H9 (cell line): ENCODE results near the gene SPATA16. TPM values are rescaled to one million over a fixed set of nuclear protein-coding genes. Genes with fewer than 3 reads are reported as not detected.

Experiments
- DNase-seq: peaks from one replicate; pipeline ENCODE4 v3.0.0-alpha.2; 2017
- H2AFZ ChIP-seq: one replicate; pipeline ENCODE4 v1.6.1; 2013; ENCODE audit warnings: mild to moderate bottlenecking, low read length, control low read depth, moderate library complexity
- H2AK5ac ChIP-seq: 2 replicates; pipeline ENCODE4 v1.6.1; 2013; ENCODE audit warnings: low read length, control low read depth, mixed read lengths; ENCODE audit not compliant: insufficient read length
- H2BK120ac ChIP-seq: one replicate; pipeline ENCODE4 v1.6.1; 2013; ENCODE audit warnings: low read depth, mild to moderate bottlenecking, low read length, control low read depth, inconsistent platforms; ENCODE audit not compliant: poor library complexity, severe bottlenecking
- H2BK12ac ChIP-seq: 2 replicates; pipeline ENCODE4 v1.6.1; 2013; ENCODE audit warnings: low read length, control low read depth, mixed read lengths, low read depth; ENCODE audit not compliant: insufficient read length
- H2BK15ac ChIP-seq: 2 replicates; pipeline ENCODE4 v1.6.1; 2013; ENCODE audit warnings: low read depth, low read length, control low read depth
- H2BK20ac ChIP-seq: one replicate; pipeline ENCODE4 v1.6.1; 2013; ENCODE audit warnings: low read depth, mild to moderate bottlenecking, low read length, control low read depth, inconsistent platforms; ENCODE audit not compliant: poor library complexity, severe bottlenecking
- H2BK5ac ChIP-seq: 2 replicates; pipeline ENCODE4 v1.6.1; 2013; ENCODE audit warnings: low read length, control low read depth, mixed read lengths; ENCODE audit not compliant: insufficient read length
- H3K14ac ChIP-seq: 2 replicates; pipeline ENCODE4 v1.6.1; 2013; ENCODE audit warnings: low read length, control low read depth; ENCODE audit not compliant: insufficient read depth
- H3K18ac ChIP-seq: 2 replicates; pipeline ENCODE4 v1.6.1; 2013; ENCODE audit warnings: low read depth, mild to moderate bottlenecking, mixed read lengths, low read length, control low read depth; ENCODE audit not compliant: insufficient read length
- H3K23ac ChIP-seq: 2 replicates; pipeline ENCODE4 v1.6.1; 2013; ENCODE audit warnings: low read length, control low read depth, mixed read lengths, low read depth; ENCODE audit not compliant: insufficient read length
- H3K23me2 ChIP-seq: 2 replicates; pipeline ENCODE4 v1.6.1; 2013; ENCODE audit warnings: low read depth, mild to moderate bottlenecking, mixed read lengths, low read length, control low read depth; ENCODE audit not compliant: insufficient read length, poor library complexity, severe bottlenecking
- H3K27ac ChIP-seq: 2 replicates; pipeline ENCODE4 v1.5.1; 2013; ENCODE audit warnings: low read length, control low read depth, mixed read lengths, low read depth; ENCODE audit not compliant: insufficient read length
- H3K27me3 ChIP-seq: 2 replicates; pipeline ENCODE4 v1.6.1; 2013; ENCODE audit warnings: low read length, control low read depth, inconsistent platforms; ENCODE audit not compliant: insufficient read depth
- H3K4ac ChIP-seq: 2 replicates; pipeline ENCODE4 v1.6.1; 2013; ENCODE audit warnings: low read depth, mild to moderate bottlenecking, control low read depth, inconsistent platforms, low read length, moderate library complexity
- H3K4me1 ChIP-seq: 2 replicates; pipeline ENCODE4 v1.6.1; 2013; ENCODE audit warnings: low read length, control low read depth, inconsistent platforms; ENCODE audit not compliant: insufficient read depth
- H3K4me2 ChIP-seq: 2 replicates; pipeline ENCODE4 v1.6.1; 2013; ENCODE audit warnings: low read length, control low read depth, mixed read lengths; ENCODE audit not compliant: insufficient read length, insufficient read depth
- H3K56ac ChIP-seq: 2 replicates; pipeline ENCODE4 v1.6.1; 2013; ENCODE audit warnings: low read depth, mild to moderate bottlenecking, mixed read lengths, low read length, control low read depth; ENCODE audit not compliant: insufficient read length
- H3K79me1 ChIP-seq: 2 replicates; pipeline ENCODE4 v1.6.1; 2013; ENCODE audit warnings: low read depth, mild to moderate bottlenecking, moderate library complexity, low read length, control low read depth, inconsistent platforms; ENCODE audit not compliant: insufficient read depth, poor library complexity, severe bottlenecking
- H3K79me2 ChIP-seq: 2 replicates; pipeline ENCODE4 v1.6.1; 2013; ENCODE audit warnings: low read length, control low read depth, inconsistent platforms; ENCODE audit not compliant: insufficient read depth
- H3K9ac ChIP-seq: 2 replicates; pipeline ENCODE4 v1.6.1; 2013; ENCODE audit warnings: low read length, control low read depth, mixed read lengths; ENCODE audit not compliant: insufficient read length; ENCODE audit errors: extremely low read depth
- H3K9me3 ChIP-seq: one replicate; pipeline ENCODE4 v1.6.1; 2013; ENCODE audit warnings: low read depth, low read length, inconsistent platforms; ENCODE audit not compliant: control insufficient read depth
- H3T11ph ChIP-seq: one replicate; pipeline ENCODE4 v1.6.1; 2013; ENCODE audit warnings: mild to moderate bottlenecking, low read length, control low read depth, inconsistent platforms
- H4K20me1 ChIP-seq: one replicate; pipeline ENCODE4 v1.6.1; 2013; ENCODE audit not compliant: control insufficient read depth, insufficient read length, insufficient read depth
- H4K5ac ChIP-seq: 2 replicates; pipeline ENCODE4 v1.6.1; 2013; ENCODE audit warnings: low read depth, mild to moderate bottlenecking, mixed read lengths, low read length, control low read depth; ENCODE audit not compliant: insufficient read length
- H4K8ac ChIP-seq: replicated peaks from 2 replicates; pipeline ENCODE4 v1.6.1; 2013; ENCODE audit warnings: low read length, control low read depth, mixed read lengths, low read depth; ENCODE audit not compliant: insufficient read length
- H4K91ac ChIP-seq: 2 replicates; pipeline ENCODE4 v1.6.1; 2013; ENCODE audit warnings: low read depth, mild to moderate bottlenecking, moderate library complexity, mixed read lengths, low read length, control low read depth; ENCODE audit not compliant: insufficient read length
- H3K27ac Mint-ChIP-seq, 3 experiments: 2 replicates in 2 of 3; 3 replicates in 1 of 3; pipeline ENCODE4 v1.8.0; 2020 to 2021; ENCODE audit warnings: mixed read lengths in 3 of 3, mild to moderate bottlenecking in 1 of 3, moderate library complexity in 1 of 3
- H3K27me3 Mint-ChIP-seq: 2 replicates; pipeline ENCODE4 v1.8.0; 2021; ENCODE audit warnings: low read depth, mild to moderate bottlenecking, moderate library complexity, mixed read lengths
- H3K36me3 Mint-ChIP-seq, 3 experiments: 2 replicates in 2 of 3; 3 replicates in 1 of 3; pipeline ENCODE4 v1.8.0; 2020 to 2021; ENCODE audit warnings: low read depth in 3 of 3, mixed read lengths in 3 of 3; ENCODE audit not compliant: insufficient read depth in 1 of 3
- H3K4me1 Mint-ChIP-seq, 2 experiments: 2 replicates each; pipeline ENCODE4 v1.8.0; 2020; ENCODE audit warnings: mixed read lengths in 2 of 2
- H3K4me3 Mint-ChIP-seq, 2 experiments: 2 replicates in 1 of 2; 3 replicates in 1 of 2; pipeline ENCODE4 v1.8.0; 2020 to 2021; ENCODE audit warnings: mild to moderate bottlenecking in 2 of 2, mixed read lengths in 2 of 2, moderate library complexity in 1 of 2
- H3K9me3 Mint-ChIP-seq, 2 experiments: 2 replicates in 1 of 2; 3 replicates in 1 of 2; pipeline ENCODE4 v1.8.0; 2020; ENCODE audit warnings: mild to moderate bottlenecking in 2 of 2, mixed read lengths in 2 of 2, moderate library complexity in 1 of 2
- CTCF ChIP-seq: fragments of 200-600 bp; sonication (generic); conservative IDR thresholded peaks from 3 replicates; pipeline ENCODE4 v1.8.0; 2021; ENCODE audit warnings: antibody characterized with exemption, mild to moderate bottlenecking
- WGBS: extraction: QIAGEN DNeasy Blood & Tissue Kit; methylation state at CpG from one replicate; pipeline ENCODE4 v1.1.7; 2013; ENCODE audit warnings: missing lambda C conversion rate, low lambda C conversion rate, mixed read lengths; ENCODE audit not compliant: insufficient read length; ENCODE audit errors: extremely low coverage; 5-methylcytosine and 5-hydroxymethylcytosine counted together
- total RNA-seq: library from RNA; stranded (reverse); gene quantifications from 2 replicates; pipeline ENCODE4 v1.2.1, GENCODE V29; 2021

SPATA16 gene
- total RNA-seq, 1 experiment from 2014 or later = not detected

DNA sequence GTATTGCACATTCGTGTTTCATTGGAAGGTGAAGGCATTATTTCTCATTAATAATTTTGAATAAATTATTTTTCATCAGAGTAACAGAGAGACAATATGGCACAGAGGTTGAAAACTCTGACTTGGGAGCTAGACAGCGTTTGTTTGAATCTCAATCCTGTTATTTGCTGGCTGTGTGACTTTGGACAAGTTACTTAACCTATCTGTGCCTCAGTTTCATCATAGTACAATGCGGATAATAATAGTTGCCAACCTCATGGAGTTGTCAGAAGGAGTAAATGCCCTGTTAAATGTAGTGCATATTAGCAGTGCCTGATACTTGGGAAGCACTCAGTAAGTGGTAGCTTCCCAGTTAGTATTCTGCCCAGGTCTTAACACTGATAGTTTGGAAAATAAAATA is 151.7 kb downstream of the SPATA16 start:
- no peak overlapping the region for H3K4me3 Mint-ChIP-seq
- no peaks in the 10 kb centered on the region for H3K27me3 ChIP-seq
- no peak overlapping the region for H3K9ac ChIP-seq
- no peak overlapping the region for H2BK20ac ChIP-seq
- no peak overlapping the region for H3K27ac ChIP-seq
- no peak overlapping the region for H3T11ph ChIP-seq
- no peak overlapping the region for H2BK15ac ChIP-seq
- no peaks in the 10 kb centered on the region for H3K36me3 Mint-ChIP-seq
- no peak overlapping the region for H3K56ac ChIP-seq
- H3K23me2 ChIP-seq = no peaks in the 10 kb centered on the region
- no peak overlapping the region for H2AFZ ChIP-seq
- H3K4me1 Mint-ChIP-seq = peaks cover 32 to 33% of the 10 kb centered on the region in 2 experiments
- no peak overlapping the region for H4K91ac ChIP-seq
- H3K23ac ChIP-seq = no peak overlapping the region
- no peak overlapping the region for H3K4me2 ChIP-seq
- H4K8ac ChIP-seq = no peak overlapping the region
- H3K18ac ChIP-seq = no peak overlapping the region
- no peaks in the 10 kb centered on the region; the same call in 1 of the 2 replicates for H3K4me1 ChIP-seq
- H2AK5ac ChIP-seq = no peak overlapping the region
- H4K5ac ChIP-seq = no peak overlapping the region
- H3K9me3 Mint-ChIP-seq = no peaks in the 10 kb centered on the region
- H2BK120ac ChIP-seq = no peak overlapping the region
- no peaks in the 10 kb centered on the region for H4K20me1 ChIP-seq
- H3K79me1 ChIP-seq = no peaks in the 10 kb centered on the region
- no peaks in the 10 kb centered on the region for H3K79me2 ChIP-seq
- no peak for DNase-seq
- H3K27ac Mint-ChIP-seq = no peak overlapping the region
- TF ChIP-seq CTCF = no peak
- H3K14ac ChIP-seq = no peak overlapping the region
- no peak overlapping the region for H3K4ac ChIP-seq
- H2BK12ac ChIP-seq = no peak overlapping the region
- H2BK5ac ChIP-seq = no peak overlapping the region
- WGBS = no CpG with 5 or more reads among the region's 3 CpGs
- no peaks in the 10 kb centered on the region for H3K9me3 ChIP-seq
- no peaks in the 10 kb centered on the region for H3K27me3 Mint-ChIP-seq
